ENCODE data around the gene SPATS1.

SPATS1 gene

DNA sequence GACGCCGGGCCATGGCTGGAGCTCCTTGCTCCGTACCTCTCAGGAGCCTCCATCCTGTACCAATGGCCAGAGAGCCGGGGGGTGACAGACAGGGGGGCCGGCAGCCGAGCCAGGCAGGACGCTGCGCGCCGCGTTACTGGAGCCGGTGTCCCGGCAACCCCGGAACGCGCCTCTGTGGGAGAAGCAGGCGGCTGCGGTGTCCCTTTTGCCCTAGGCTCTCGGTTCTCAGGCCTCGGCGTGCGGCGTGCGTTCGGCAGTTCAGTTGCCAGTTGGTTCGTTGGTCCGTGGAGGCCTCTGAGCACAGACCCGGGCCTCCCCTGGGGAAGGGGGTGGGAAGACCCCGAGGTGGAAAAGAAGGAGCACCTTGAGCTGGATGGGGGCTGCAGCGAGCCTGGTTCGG, at the start of gene SPATS1:
TSS of gene SPATS1 (plus strand) at position 162 of the 400 bp plus-strand sequence. CDS start 446 bp downstream, outside the sequence.
- TF ChIP-seq, protein P1, sequence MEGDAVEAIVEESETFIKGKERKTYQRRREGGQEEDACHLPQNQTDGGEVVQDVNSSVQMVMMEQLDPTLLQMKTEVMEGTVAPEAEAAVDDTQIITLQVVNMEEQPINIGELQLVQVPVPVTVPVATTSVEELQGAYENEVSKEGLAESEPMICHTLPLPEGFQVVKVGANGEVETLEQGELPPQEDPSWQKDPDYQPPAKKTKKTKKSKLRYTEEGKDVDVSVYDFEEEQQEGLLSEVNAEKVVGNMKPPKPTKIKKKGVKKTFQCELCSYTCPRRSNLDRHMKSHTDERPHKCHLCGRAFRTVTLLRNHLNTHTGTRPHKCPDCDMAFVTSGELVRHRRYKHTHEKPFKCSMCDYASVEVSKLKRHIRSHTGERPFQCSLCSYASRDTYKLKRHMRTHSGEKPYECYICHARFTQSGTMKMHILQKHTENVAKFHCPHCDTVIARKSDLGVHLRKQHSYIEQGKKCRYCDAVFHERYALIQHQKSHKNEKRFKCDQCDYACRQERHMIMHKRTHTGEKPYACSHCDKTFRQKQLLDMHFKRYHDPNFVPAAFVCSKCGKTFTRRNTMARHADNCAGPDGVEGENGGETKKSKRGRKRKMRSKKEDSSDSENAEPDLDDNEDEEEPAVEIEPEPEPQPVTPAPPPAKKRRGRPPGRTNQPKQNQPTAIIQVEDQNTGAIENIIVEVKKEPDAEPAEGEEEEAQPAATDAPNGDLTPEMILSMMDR (IDR thresholded peaks at IDR 0.05; ENCODE audit: extremely low read depth, missing control alignments): no peak
- DNase-seq (ENCODE audit: low spot score): no peak

- TF ChIP-seq, protein P1 (IDR thresholded peaks at IDR 0.05; ENCODE audit: extremely low read depth, missing control alignments): no peak
- no peak for DNase-seq (ENCODE audit: low spot score)
Measured at GRCh38 chr6:44292661-44293365, 49.6 kb upstream of the SPATS1 start.

GRCh38 chr6:44294832-44295791, 47.3 kb upstream of the SPATS1 start:
- DNase-seq (ENCODE audit: low spot score): no peak
- TF ChIP-seq, protein P1 (IDR thresholded peaks at IDR 0.05; ENCODE audit: extremely low read depth, missing control alignments): no peak

GRCh38 chr6:44297063-44298038, 45.1 kb upstream of the SPATS1 start:
- DNase-seq (ENCODE audit: low spot score): no peak
- TF ChIP-seq, protein P1 (IDR thresholded peaks at IDR 0.05; ENCODE audit: extremely low read depth, missing control alignments): no peak

GRCh38 chr6:44298055-44298803, 44.2 kb upstream of the SPATS1 start:
- TF ChIP-seq, protein P1 (IDR thresholded peaks at IDR 0.05; ENCODE audit: extremely low read depth, missing control alignments): no peak
- DNase-seq (ENCODE audit: low spot score): no peak

- DNase-seq (ENCODE audit: low spot score): no peak
- TF ChIP-seq, protein P1 (IDR thresholded peaks at IDR 0.05; ENCODE audit: extremely low read depth, missing control alignments): no peak
Measured at GRCh38 chr6:44298864-44299263, 43.6 kb upstream of the SPATS1 start.
